Fibroblast of lung (primary cell): ENCODE data around the gene COTL1. TPM values are rescaled to one million over a fixed set of nuclear protein-coding genes. Genes with fewer than 3 reads are reported as not detected.

ENCODE experiments used
- DNase-seq, 2 donors: peaks; one replicate each; pipeline versions ENCODE4 v3.0.0 to v3.0.0-alpha.2; 2010; ENCODE audit warnings: low read depth in 2 of 2
- H2AFZ ChIP-seq: 2 replicates; pipeline ENCODE4 v1.5.1; 2012; ENCODE audit warnings: low read length, control low read depth, inconsistent platforms
- H3K27ac ChIP-seq: 2 replicates; pipeline ENCODE4 v1.5.1; 2011; ENCODE audit warnings: low read length, control low read depth; ENCODE audit not compliant: insufficient read depth
- H3K27me3 ChIP-seq: 2 replicates; pipeline ENCODE4 v1.5.1; 2011; ENCODE audit warnings: mild to moderate bottlenecking, low read length; ENCODE audit not compliant: control insufficient read depth, insufficient read depth
- H3K36me3 ChIP-seq: 2 replicates; pipeline ENCODE4 v1.5.1; 2011; ENCODE audit warnings: low read length; ENCODE audit not compliant: control insufficient read depth, insufficient read depth
- H3K4me1 ChIP-seq: 2 replicates; pipeline ENCODE4 v1.5.1; 2011; ENCODE audit warnings: low read length; ENCODE audit not compliant: control insufficient read depth, insufficient read depth; ENCODE audit errors: extremely low read depth
- H3K4me2 ChIP-seq: 2 replicates; pipeline ENCODE4 v1.5.1; 2011; ENCODE audit warnings: low read length, control low read depth; ENCODE audit not compliant: insufficient read depth; ENCODE audit errors: extremely low read depth
- H3K4me3 ChIP-seq, 4 experiments: fragments of 200-600 bp in 1 of 4; sonication (generic) in 1 of 4; replicated peaks in 1 of 4; 2 replicates each; pipeline ENCODE4 v1.5.1; 2011 to 2016; ENCODE audit warnings: low read length in 4 of 4, low read depth in 3 of 4, mild to moderate bottlenecking in 3 of 4, control low read depth in 2 of 4, inconsistent platforms in 1 of 4, mixed read lengths in 1 of 4; ENCODE audit not compliant: insufficient read depth in 1 of 4; ENCODE audit errors: control extremely low read depth in 1 of 4
- H3K79me2 ChIP-seq: 2 replicates; pipeline ENCODE4 v1.5.1; 2012; ENCODE audit warnings: mild to moderate bottlenecking, low read length, inconsistent platforms; ENCODE audit not compliant: control insufficient read depth, insufficient read depth
- H3K9ac ChIP-seq: 2 replicates; pipeline ENCODE4 v1.5.1; 2011; ENCODE audit warnings: mild to moderate bottlenecking, low read length, control low read depth; ENCODE audit not compliant: insufficient read depth
- H3K9me3 ChIP-seq: 2 replicates; pipeline ENCODE4 v1.5.1; 2012; ENCODE audit warnings: low read depth, low read length; ENCODE audit not compliant: control insufficient read depth, insufficient read depth
- H4K20me1 ChIP-seq: 2 replicates; pipeline ENCODE4 v1.5.1; 2011; ENCODE audit warnings: low read length; ENCODE audit not compliant: control insufficient read depth, insufficient read depth; ENCODE audit errors: extremely low read depth
- CTCF ChIP-seq, 2 donors: IDR thresholded peaks in 1 of 2; conservative IDR thresholded peaks in 1 of 2; 1 replicate in 1 of 2; 2 replicates in 1 of 2; pipeline ENCODE4 v1.5.1; 2011 to 2012; ENCODE audit warnings: low read length in 2 of 2, control low read depth in 1 of 2, inconsistent platforms in 1 of 2, low read depth in 1 of 2, mild to moderate bottlenecking in 1 of 2
- EZH2 ChIP-seq: IDR thresholded peaks from 2 replicates; pipeline ENCODE4 v1.5.1; 2012; ENCODE audit warnings: low read length, control low read depth, mild to moderate bottlenecking; ENCODE audit errors: missing control alignments
- polyA plus RNA-seq, 2 donors: library from polyadenylated mRNA; depleted of rRNA in 1 of 2; stranded (reverse) in 1 of 2; unstranded in 1 of 2; fragments of >200 nt; gene quantifications; 2 replicates each; pipeline ENCODE4 v1.2.1, GENCODE V29; 2011 to 2012; ENCODE audit warnings: missing spikeins in 1 of 2
- total RNA-seq: library from RNA; depleted of rRNA; stranded (reverse); fragments of >200 nt; gene quantifications from 2 replicates; pipeline ENCODE4 v1.2.1, GENCODE V29; 2014

COTL1 gene
- total and polyA plus RNA-seq, 2 donors (not counting 1 experiment from before 2014, with no cell fraction given), result 103 to 192 TPM

- Histone ChIP-seq H3K36me3 (peaks cover 11% of the 10 kb centered on the region), H3K9ac (no peak overlapping the region)
Observed at GRCh38 chr16:84618581-84619460, 943 bp upstream of the COTL1 start.

GRCh38 chr16:84617041-84617790, 662 bp downstream of the COTL1 start:
- Histone ChIP-seq H3K27ac (peak overlapping the region; percentile 77), H2AFZ (no peak overlapping the region)

More at GRCh38 chr16:84618581-84619460, 943 bp upstream of the COTL1 start:
- H3K27me3 ChIP-seq, result no peaks in the 10 kb centered on the region
- H3K27ac ChIP-seq, result peak overlapping the region; percentile 82
- no peak overlapping the region for H2AFZ ChIP-seq
- H3K79me2 ChIP-seq, result peaks cover 40% of the 10 kb centered on the region
- no peaks in the 10 kb centered on the region for H3K9me3 ChIP-seq
- no peaks in the 10 kb centered on the region for H4K20me1 ChIP-seq
- H3K4me1 ChIP-seq, result peaks cover 20% of the 10 kb centered on the region
- peak overlapping the region; percentile 83 for H3K4me2 ChIP-seq
- peak overlapping the region; percentile 19 to 40 (median 31) for H3K4me3 ChIP-seq
- TF ChIP-seq CTCF (conservative IDR thresholded peaks at IDR 0.05 in 1 of 2, IDR thresholded peaks at IDR 0.05 in 1 of 2; ENCODE audit: low read depth in 1 of 2, low read length in 2 of 2), result no peak
- TF ChIP-seq EZH2, result no peak
- peak; percentile 95 to 99 for DNase-seq

More at GRCh38 chr16:84617041-84617790, 662 bp downstream of the COTL1 start:
- Histone ChIP-seq H4K20me1 (no peaks in the 10 kb centered on the region), H3K9ac (peak overlapping the region; percentile 83), H3K9me3 (no peaks in the 10 kb centered on the region), H3K4me1 (peaks cover 20% of the 10 kb centered on the region), H3K36me3 (peaks cover 11% of the 10 kb centered on the region), H3K79me2 (peaks cover 56% of the 10 kb centered on the region), H3K4me3 (peak overlapping the region; percentile 61 to 91 (median 85)), H3K4me2 (peak overlapping the region; percentile 83), H3K27me3 (no peaks in the 10 kb centered on the region)
- DNase-seq, result no peak
- TF ChIP-seq EZH2 (no peak), CTCF (conservative IDR thresholded peaks at IDR 0.05 in 1 of 2, IDR thresholded peaks at IDR 0.05 in 1 of 2; ENCODE audit: low read depth in 1 of 2, low read length in 2 of 2) (no peak)
